Breast epithelium (tissue), 3 donors: Measurements from ENCODE around the gene GSC.
"Not testable (repeated sequence)": the region's sequence is repeated elsewhere in the genome, so short reads cannot be mapped to it uniquely, and the experiment has no call there.

Experiments
- CTCF ChIP-seq, 3 donors: fragments of 450-650 bp; IDR thresholded peaks; one replicate each; pipeline ENCODE4 v1.5.1; 2016 to 2017; ENCODE audit warnings: antibody characterized with exemption in 3 of 3, mild to moderate bottlenecking in 3 of 3, moderate library complexity in 3 of 3
- POLR2A ChIP-seq: fragments of 450-650 bp; IDR thresholded peaks from one replicate; pipeline ENCODE4 v1.6.1; 2016; ENCODE audit warnings: antibody characterized with exemption, mild to moderate bottlenecking, moderate library complexity
- POLR2AphosphoS5 ChIP-seq, 3 donors: sonication (generic); formaldehyde crosslinking; IDR thresholded peaks; one replicate each; pipeline ENCODE4 v1.6.1; 2017; ENCODE audit warnings: antibody characterized with exemption in 3 of 3

GRCh38 chr14:94800764-94801163 lies 30.9 kb upstream of the GSC start:
- TF ChIP-seq CTCF (IDR thresholded peaks at IDR 0.05); POLR2AphosphoS5 (IDR thresholded peaks at IDR 0.05); POLR2A: not testable (repeated sequence)
